Common myeloid progenitor, CD34-positive (primary cell): ENCODE data around the gene CNTN2.
A peak's percentile ranks its signal among the peaks of the same experiment; 100 is the strongest.

Experiments
- CTCF ChIA-PET: fragments of 350-600 bp; sonication (Branson Sonifier 250); formaldehyde crosslinking; loops from one replicate; lab custom pipeline; 2021; ENCODE audit warnings: antibody characterized with exemption; lab: Charles Lee
- POLR2A ChIA-PET: fragments of 350-600 bp; sonication (Branson Sonifier 250); formaldehyde crosslinking; loops from one replicate; lab custom pipeline; 2021; ENCODE audit warnings: antibody characterized with exemption; lab: Charles Lee
- DNase-seq, 3 donors: peaks; one replicate each; pipeline versions ENCODE4 v3.0.0 to v3.0.0-alpha.2; 2013
- H3K27ac ChIP-seq, 2 experiments: 1 replicate in 1 of 2; 2 replicates in 1 of 2; pipeline ENCODE4 v1.7.0; 2013; ENCODE audit warnings: inconsistent platforms in 2 of 2, low read length in 2 of 2, mild to moderate bottlenecking in 2 of 2, low read depth in 1 of 2, moderate library complexity in 1 of 2; ENCODE audit not compliant: severe bottlenecking in 2 of 2, insufficient read depth in 1 of 2, poor library complexity in 1 of 2
- H3K27me3 ChIP-seq, 5 experiments: replicated peaks in 2 of 5; 1 replicate in 3 of 5; 2 replicates in 2 of 5; pipeline versions ENCODE4 v1.6.1 to v1.7.0; 2013; ENCODE audit warnings: low read length in 4 of 5, mild to moderate bottlenecking in 2 of 5, moderate library complexity in 2 of 5, inconsistent platforms in 1 of 5; ENCODE audit not compliant: insufficient read depth in 5 of 5, control insufficient read depth in 4 of 5
- H3K36me3 ChIP-seq, 4 experiments: 1 replicate in 2 of 4; 2 replicates in 2 of 4; pipeline versions ENCODE4 v1.6.1 to v1.7.0; 2013; ENCODE audit warnings: low read length in 3 of 4, control low read depth in 1 of 4, mild to moderate bottlenecking in 1 of 4; ENCODE audit not compliant: control insufficient read depth in 4 of 4, insufficient read depth in 4 of 4
- H3K4me1 ChIP-seq, 4 experiments: 1 replicate in 3 of 4; 2 replicates in 1 of 4; pipeline versions ENCODE4 v1.6.1 to v1.7.1; 2013; ENCODE audit warnings: low read length in 3 of 4, mild to moderate bottlenecking in 3 of 4, control low read depth in 1 of 4, inconsistent platforms in 1 of 4, moderate library complexity in 1 of 4; ENCODE audit not compliant: control insufficient read depth in 4 of 4, insufficient read depth in 4 of 4; ENCODE audit errors: control extremely low read depth in 1 of 4
- H3K4me3 ChIP-seq, 7 experiments: 1 replicate in 4 of 7; 2 replicates in 3 of 7; pipeline versions ENCODE4 v1.5.1 to v1.7.0; 2013; ENCODE audit warnings: mild to moderate bottlenecking in 7 of 7, low read length in 6 of 7, moderate library complexity in 6 of 7, inconsistent platforms in 2 of 7, low read depth in 2 of 7, control low read depth in 1 of 7; ENCODE audit not compliant: insufficient read depth in 4 of 7, control insufficient read depth in 1 of 7; ENCODE audit errors: extremely low read depth in 1 of 7
- H3K9me3 ChIP-seq, 5 experiments: 1 replicate in 4 of 5; 2 replicates in 1 of 5; pipeline versions ENCODE4 v1.6.1 to v1.7.1; 2013; ENCODE audit warnings: low read length in 4 of 5, mild to moderate bottlenecking in 2 of 5, inconsistent platforms in 1 of 5, low read depth in 1 of 5, moderate library complexity in 1 of 5; ENCODE audit not compliant: control insufficient read depth in 4 of 5, insufficient read depth in 2 of 5; ENCODE audit errors: control extremely low read depth in 1 of 5
- WGBS: methylation state at CpG from one replicate; pipeline ENCODE4 v1.1.5; 2013; ENCODE audit not compliant: insufficient coverage; 5-methylcytosine and 5-hydroxymethylcytosine counted together

Gene CNTN2

DNA sequence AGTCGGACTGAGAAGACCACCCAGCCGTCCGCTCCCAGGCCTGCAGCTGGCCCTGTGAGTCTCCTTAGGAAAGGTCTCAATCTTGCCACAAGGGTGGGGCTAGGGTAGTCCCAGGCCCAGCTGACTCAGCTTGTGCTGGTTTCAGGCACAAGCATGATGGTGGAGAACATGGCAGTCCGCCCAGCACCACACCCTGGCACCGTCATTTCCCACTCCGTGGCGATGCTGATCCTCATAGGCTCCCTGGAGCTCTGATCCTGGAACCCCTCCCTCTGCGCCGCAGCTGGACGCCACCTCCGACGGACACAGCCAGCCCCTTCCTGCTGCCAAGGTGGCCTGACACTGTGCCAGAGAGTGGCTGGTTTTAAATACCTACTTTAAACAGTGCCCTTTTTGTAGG lies 30.5 kb downstream of the CNTN2 start:
- no peak overlapping the region for H3K4me3 ChIP-seq
- no peaks in the 10 kb centered on the region for H3K4me1 ChIP-seq
- H3K27ac ChIP-seq: no peak overlapping the region
- 96% methylated on average over 12 of the region's 12 CpGs for WGBS
- no peaks in the 10 kb centered on the region for H3K27me3 ChIP-seq
- no peaks in the 10 kb centered on the region for H3K36me3 ChIP-seq
- POLR2A ChIA-PET: no interaction called here
- CTCF ChIA-PET: interaction anchor here (0.9 to 3.1 kb wide), 3 partner anchors 9 to 84 kb away, joined by 3 to 11 read pairs (median 3); no protein-coding TSS in a partner anchor
- H3K9me3 ChIP-seq: no peaks in the 10 kb centered on the region
- DNase-seq: no peak

DNA sequence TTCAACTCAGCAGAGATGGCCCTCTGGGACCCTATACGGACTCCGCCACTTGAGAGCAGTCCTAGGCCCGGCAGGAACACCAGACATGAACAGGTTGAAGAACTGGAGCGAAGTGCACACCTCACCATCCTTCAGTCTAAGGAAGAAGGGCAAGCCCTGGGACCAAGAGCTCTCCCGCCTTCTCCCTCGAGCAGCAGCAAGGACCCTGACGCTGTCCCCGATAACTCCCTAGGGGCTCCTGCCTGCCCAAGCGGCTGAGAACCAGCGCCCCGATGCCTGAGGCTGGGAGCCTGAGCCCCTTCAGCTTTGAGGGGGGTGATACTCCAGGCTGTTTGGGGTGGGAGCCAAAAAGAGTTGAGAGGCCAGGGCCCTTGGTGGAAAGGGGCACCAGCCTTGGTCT lies 31.1 kb downstream of the CNTN2 start:
- 98% methylated on average over 7 of the region's 11 CpGs for WGBS
- Histone ChIP-seq H3K36me3 (no peaks in the 10 kb centered on the region), H3K4me3 (no peak overlapping the region), H3K27me3 (no peaks in the 10 kb centered on the region), H3K9me3 (no peaks in the 10 kb centered on the region), H3K27ac (no peak overlapping the region), H3K4me1 (no peaks in the 10 kb centered on the region)
- ChIA-PET POLR2A (no interaction called here), CTCF (interaction anchor here (0.9 to 3.1 kb wide), 3 partner anchors 8 to 85 kb away, joined by 3 to 11 read pairs (median 3); no protein-coding TSS in a partner anchor)
- no peak for DNase-seq

DNA sequence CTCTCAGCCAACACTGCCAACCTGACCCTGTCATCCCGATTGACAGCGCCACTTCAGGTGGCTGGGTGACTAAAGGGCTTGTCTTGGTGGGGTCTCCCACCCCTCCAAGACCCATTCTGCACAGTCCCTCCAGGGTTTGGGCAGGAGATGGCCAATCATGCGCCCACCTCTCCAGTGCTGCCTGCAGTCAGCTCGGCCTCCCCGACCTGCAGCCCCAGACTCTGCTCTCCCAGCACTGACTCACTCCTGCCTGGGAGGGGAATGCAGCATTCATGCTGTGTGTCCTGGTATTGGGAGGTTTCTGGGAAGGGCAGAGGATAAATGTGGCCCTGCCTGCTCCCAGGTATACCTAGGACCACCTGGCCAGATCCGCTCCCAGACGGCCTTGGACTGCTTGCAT lies 31.5 kb downstream of the CNTN2 start:
- no peaks in the 10 kb centered on the region for H3K27me3 ChIP-seq
- ChIA-PET POLR2A (no interaction called here), CTCF (interaction anchor here (0.9 to 1.6 kb wide), 3 partner anchors 8 to 98 kb away, joined by 3 to 5 read pairs (median 3); no protein-coding TSS in a partner anchor)
- H3K27ac ChIP-seq: no peak overlapping the region
- WGBS: 100% methylated on average over 7 of the region's 7 CpGs
- DNase-seq: no peak
- H3K9me3 ChIP-seq: no peaks in the 10 kb centered on the region
- H3K36me3 ChIP-seq: no peaks in the 10 kb centered on the region
- H3K4me1 ChIP-seq: no peaks in the 10 kb centered on the region
- H3K4me3 ChIP-seq: no peak overlapping the region

DNA sequence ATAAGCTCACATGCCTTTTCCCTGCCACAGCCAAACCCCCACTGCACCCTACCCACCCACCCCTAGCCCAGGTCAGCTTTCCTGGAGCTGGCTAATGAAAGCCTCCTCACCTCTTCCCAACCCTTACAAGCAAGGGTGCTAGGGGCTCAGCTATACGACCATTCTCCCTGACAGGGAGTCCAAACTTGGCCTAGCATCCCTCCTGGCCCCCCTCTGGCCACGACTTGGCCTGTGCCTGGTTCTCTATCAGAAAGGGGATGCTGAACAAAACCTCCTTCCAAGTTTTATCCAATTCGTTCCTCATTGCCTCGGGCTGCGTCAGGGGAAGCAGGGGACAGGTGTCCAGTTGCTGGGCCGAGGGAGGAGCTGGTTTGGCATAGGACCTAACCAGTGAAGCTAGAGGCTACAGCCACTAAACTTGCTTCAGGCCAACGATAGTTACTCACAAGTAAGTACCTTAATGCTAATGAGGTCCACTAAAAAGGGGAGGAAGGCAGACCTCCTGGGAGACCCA lies 32.7 kb downstream of the CNTN2 start:
- 100% methylated on average over 2 of the region's 7 CpGs for WGBS
- DNase-seq: no peak
- CTCF ChIA-PET: interaction anchor here (1.6 to 3.1 kb wide), 5 partner anchors 12 to 99 kb away, joined by 4 to 19 read pairs (median 5); no protein-coding TSS in a partner anchor
- H3K36me3 ChIP-seq: no peaks in the 10 kb centered on the region
- no peaks in the 10 kb centered on the region for H3K4me1 ChIP-seq
- H3K27ac ChIP-seq: no peak overlapping the region
- POLR2A ChIA-PET: no interaction called here
- H3K9me3 ChIP-seq: no peaks in the 10 kb centered on the region
- no peaks in the 10 kb centered on the region for H3K27me3 ChIP-seq
- H3K4me3 ChIP-seq: no peak overlapping the region

DNA sequence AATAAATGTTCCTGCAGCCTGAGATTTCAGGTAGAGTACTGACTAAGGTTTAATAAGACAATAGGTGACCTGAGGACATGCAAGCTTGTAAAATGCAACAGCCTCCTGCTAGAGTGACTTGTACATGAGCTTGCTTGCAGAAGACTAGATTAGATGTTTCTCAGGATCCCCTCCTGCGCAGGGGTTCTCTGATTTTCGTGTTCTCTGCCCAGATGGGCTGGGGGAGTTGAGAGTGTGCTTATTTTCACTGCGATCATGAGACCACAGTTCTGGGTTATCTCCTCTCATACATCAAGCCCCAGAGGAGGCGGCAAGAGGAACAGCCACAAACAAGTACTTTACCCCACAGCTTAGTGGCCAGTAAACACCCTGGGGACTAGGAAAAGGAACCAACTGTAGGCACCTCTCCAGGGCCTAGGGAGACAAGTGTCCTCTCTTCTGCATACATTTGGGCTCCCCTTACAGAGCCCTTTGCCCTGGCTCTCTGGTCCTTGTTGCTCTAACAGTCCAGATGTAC lies 33.3 kb downstream of the CNTN2 start:
- H3K4me3 ChIP-seq: no peak overlapping the region
- 100% methylated on average over 2 of the region's 4 CpGs for WGBS
- no peak overlapping the region for H3K27ac ChIP-seq
- POLR2A ChIA-PET: no interaction called here
- no peaks in the 10 kb centered on the region for H3K27me3 ChIP-seq
- H3K9me3 ChIP-seq: no peaks in the 10 kb centered on the region
- CTCF ChIA-PET: interaction anchor here (0.9 to 3.1 kb wide), 6 partner anchors 10 to 47 kb away, joined by 3 to 19 read pairs (median 4); no protein-coding TSS in a partner anchor
- no peaks in the 10 kb centered on the region for H3K36me3 ChIP-seq
- DNase-seq: peak in 1 of 3 donors; percentile 16
- no peaks in the 10 kb centered on the region for H3K4me1 ChIP-seq

DNA sequence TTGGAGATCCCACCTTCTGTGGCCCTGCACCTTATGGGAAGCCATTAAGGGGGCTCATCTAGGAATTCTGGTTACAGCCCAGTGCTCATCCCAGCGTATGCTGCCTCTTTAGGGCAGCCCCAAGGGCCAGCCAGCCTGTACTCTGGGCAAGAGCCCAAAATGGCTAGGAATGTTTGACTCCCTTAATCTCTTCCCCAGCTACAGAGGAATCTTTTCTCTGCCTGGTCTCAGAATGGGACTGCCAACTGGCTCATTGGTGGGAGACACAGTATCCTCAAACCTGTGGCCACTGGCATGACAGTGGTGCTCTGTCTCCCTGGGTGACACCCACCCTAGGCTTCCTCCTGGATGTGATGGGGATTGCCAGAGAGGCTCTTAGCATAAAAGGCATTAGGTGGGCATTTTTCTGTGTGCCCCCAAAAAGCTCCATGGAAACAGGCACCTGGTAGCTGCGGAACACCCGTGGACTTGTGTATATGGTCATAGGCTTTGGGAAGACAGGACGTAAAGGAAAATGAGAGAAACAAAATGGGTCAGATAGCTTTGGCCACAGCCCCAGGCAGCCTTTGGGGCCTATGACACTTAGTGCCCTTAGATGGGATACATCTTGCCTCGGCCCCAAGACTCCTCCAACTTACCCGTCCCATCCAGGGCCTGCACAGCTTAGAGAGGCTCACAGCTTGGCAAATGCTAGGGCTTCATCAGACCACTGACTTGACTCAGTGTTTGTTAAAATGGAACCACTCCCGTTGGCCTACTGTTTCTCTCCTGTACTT lies 34.3 kb downstream of the CNTN2 start:
- Histone ChIP-seq H3K4me3 (no peak overlapping the region), H3K9me3 (no peaks in the 10 kb centered on the region), H3K27me3 (no peaks in the 10 kb centered on the region), H3K36me3 (no peaks in the 10 kb centered on the region), H3K4me1 (no peaks in the 10 kb centered on the region), H3K27ac (no peak overlapping the region)
- no peak for DNase-seq
- ChIA-PET POLR2A (interaction anchor here (0.6 kb wide), 1 partner anchor 57 kb away, joined by 3 read pairs; no protein-coding TSS in a partner anchor), CTCF (interaction anchor here (0.6 to 3.1 kb wide), 6 partner anchors 8 to 563 kb away, joined by 3 to 19 read pairs (median 4); no protein-coding TSS in a partner anchor)
- WGBS: 98% methylated on average over 6 of the region's 7 CpGs

DNA sequence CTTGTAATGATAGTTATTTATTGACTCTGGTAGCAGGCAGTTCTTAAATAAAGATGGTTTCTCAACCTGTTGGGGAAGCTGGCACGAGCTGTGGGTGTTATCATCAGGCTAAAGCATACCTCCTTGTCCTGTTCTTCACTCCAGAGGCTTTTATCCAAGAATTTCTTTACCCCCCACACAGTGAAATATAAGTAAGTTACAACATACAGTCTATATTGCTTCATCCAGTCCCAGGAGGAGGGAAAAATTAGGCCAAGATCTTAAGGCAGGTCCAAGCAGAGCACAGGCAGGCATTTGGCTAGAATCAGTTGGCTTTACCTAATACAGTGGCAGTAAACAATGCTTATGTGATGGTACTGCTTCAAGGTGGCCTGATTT lies 34.9 kb downstream of the CNTN2 start:
- WGBS: no CpG with 5 or more reads among the region's 1 CpG
- ChIA-PET CTCF (interaction anchor here (1.2 to 3.1 kb wide), 2 partner anchors 9 to 16 kb away, joined by 4 to 19 read pairs; no protein-coding TSS in a partner anchor), POLR2A (no interaction called here)
- Histone ChIP-seq H3K9me3 (no peaks in the 10 kb centered on the region), H3K27me3 (no peaks in the 10 kb centered on the region), H3K27ac (no peak overlapping the region), H3K36me3 (peaks cover 0 to 2% (median 0%) of the 10 kb centered on the region in 4 experiments), H3K4me3 (no peak overlapping the region), H3K4me1 (no peaks in the 10 kb centered on the region)
- DNase-seq: no peak
